Kidney glomerular epithelial cell (primary cell): ENCODE measurements around the gene MYD88.

ENCODE experiments used
- DNase-seq: peaks from one replicate; lab custom pipeline; 2025; lab: John Stamatoyannopoulos, UW

The MYD88 gene

GRCh38 chr3:38165722-38166387 is 27.4 kb downstream of the MYD88 start:
- DNase-seq, result peak; percentile 51

- no peak for DNase-seq
Observed at GRCh38 chr3:38167591-38167990, 29.1 kb downstream of the MYD88 start.

GRCh38 chr3:38168151-38169026 is 29.9 kb downstream of the MYD88 start:
- peak; percentile 16 for DNase-seq

GRCh38 chr3:38169027-38169317 is 30.5 kb downstream of the MYD88 start:
- no peak for DNase-seq

- DNase-seq, result no peak
Observed at GRCh38 chr3:38170722-38171121, 32.3 kb downstream of the MYD88 start.

- no peak for DNase-seq
Observed at GRCh38 chr3:38171622-38172021, 33.2 kb downstream of the MYD88 start.

- no peak for DNase-seq
Observed at GRCh38 chr3:38173834-38174418, 35.5 kb downstream of the MYD88 start.

GRCh38 chr3:38177181-38177580 is 38.7 kb downstream of the MYD88 start:
- no peak for DNase-seq

- no peak for DNase-seq
Observed at GRCh38 chr3:38186781-38187180, 48.3 kb downstream of the MYD88 start.

- DNase-seq, result no peak
Observed at GRCh38 chr3:38190481-38190881, 52.0 kb downstream of the MYD88 start.
